Thymus (tissue), 11 donors: ENCODE results near the gene CSMD2. TPM values are rescaled to one million over a fixed set of nuclear protein-coding genes. Genes with fewer than 3 reads are reported as not detected.

Source experiments
- DNase-seq, 9 donors: peaks; one replicate each; pipeline ENCODE4 v3.0.0-alpha.2; 2013; ENCODE audit warnings: low spot score in 9 of 9, low read depth in 6 of 9, missing footprints in 1 of 9
- H3K27ac ChIP-seq, 2 donors: one replicate each; pipeline ENCODE4 v1.5.1; 2013; ENCODE audit warnings: control low read depth in 1 of 2, low read depth in 1 of 2, low read length in 1 of 2, mild to moderate bottlenecking in 1 of 2, moderate library complexity in 1 of 2
- H3K27me3 ChIP-seq, 2 donors: one replicate each; pipeline ENCODE4 v1.5.1; 2013; ENCODE audit warnings: low read length in 1 of 2; ENCODE audit not compliant: control insufficient read depth in 2 of 2, insufficient read depth in 1 of 2
- H3K36me3 ChIP-seq, 2 donors: one replicate each; pipeline ENCODE4 v1.5.1; 2013; ENCODE audit warnings: low read length in 1 of 2, mild to moderate bottlenecking in 1 of 2, moderate library complexity in 1 of 2; ENCODE audit not compliant: control insufficient read depth in 2 of 2, insufficient read depth in 2 of 2
- H3K4me1 ChIP-seq, 2 donors: one replicate each; pipeline ENCODE4 v1.5.1; 2013; ENCODE audit warnings: low read length in 2 of 2; ENCODE audit not compliant: control insufficient read depth in 2 of 2, insufficient read depth in 2 of 2
- H3K4me3 ChIP-seq, 2 donors: one replicate each; pipeline ENCODE4 v1.5.1; 2013; ENCODE audit warnings: low read length in 2 of 2, control low read depth in 1 of 2, mild to moderate bottlenecking in 1 of 2
- H3K9me3 ChIP-seq, 2 donors: one replicate each; pipeline ENCODE4 v1.5.1; 2013; ENCODE audit warnings: low read length in 1 of 2, mild to moderate bottlenecking in 1 of 2; ENCODE audit not compliant: control insufficient read depth in 2 of 2, insufficient read depth in 1 of 2
- WGBS: extraction: QIAGEN DNeasy Blood & Tissue Kit; methylation state at CpG from one replicate; pipeline ENCODE4 v1.1.7; 2013; 5-methylcytosine and 5-hydroxymethylcytosine counted together
- polyA plus RNA-seq: library from polyadenylated mRNA; stranded (reverse); fragments of 200-250 nt; gene quantifications from one replicate; pipeline ENCODE4 v1.2.3, GENCODE V29; 2013
- total RNA-seq: library from RNA; stranded (reverse); fragments of 120-200 nt; gene quantifications from one replicate; pipeline ENCODE4 v1.2.4, GENCODE V29; 2013
- donor health status: healthy.

Gene CSMD2
- total and polyA plus RNA-seq, 2 donors: 0.14 TPM

- Histone ChIP-seq H3K9me3 (no peaks in the 10 kb centered on the region), H3K4me1 (no peaks in the 10 kb centered on the region), H3K27me3 (no peaks in the 10 kb centered on the region), H3K27ac (no peak overlapping the region), H3K36me3 (no peaks in the 10 kb centered on the region), H3K4me3 (no peak overlapping the region)
- 98% methylated on average over 2 of the region's 2 CpGs for WGBS
- DNase-seq: no peak
These were observed 682.6 kb downstream of the CSMD2 start for GRCh38 chr1:33482412-33482811.

GRCh38 chr1:33477451-33477850 lies 687.6 kb downstream of the CSMD2 start:
- DNase-seq: no peak
- Histone ChIP-seq H3K36me3 (no peaks in the 10 kb centered on the region), H3K27ac (no peak overlapping the region), H3K4me3 (no peak overlapping the region), H3K9me3 (no peaks in the 10 kb centered on the region), H3K27me3 (no peaks in the 10 kb centered on the region), H3K4me1 (peaks cover 0 to 5% of the 10 kb centered on the region in 2 donors)
- 85% methylated on average over 4 of the region's 4 CpGs for WGBS

- H3K36me3 ChIP-seq: no peaks in the 10 kb centered on the region
- no peaks in the 10 kb centered on the region for H3K27me3 ChIP-seq
- DNase-seq: no peak
- no peak overlapping the region for H3K27ac ChIP-seq
- H3K4me1 ChIP-seq: peaks cover 5 to 15% of the 10 kb centered on the region in 2 donors
- no peaks in the 10 kb centered on the region for H3K9me3 ChIP-seq
- H3K4me3 ChIP-seq: no peak overlapping the region
These were observed 691.1 kb downstream of the CSMD2 start for GRCh38 chr1:33473900-33474299.

- peak within 1 kb of the TSS in 1 of 2 donors; percentile 59 for H3K27ac ChIP-seq
- no peaks in the 10 kb centered on the region for H3K9me3 ChIP-seq
- peak; percentile 81 to 96 (median 88) for DNase-seq
- H3K36me3 ChIP-seq: no peaks in the 10 kb centered on the region
- H3K27me3 ChIP-seq: no peaks in the 10 kb centered on the region
- peak within 1 kb of the TSS; percentile 48 to 70 for H3K4me3 ChIP-seq
- 2% methylated on average over 38 of the region's 38 CpGs for WGBS
- H3K4me1 ChIP-seq: peaks cover 5 to 15% of the 10 kb centered on the region in 2 donors
These were observed 692.6 kb downstream of the CSMD2 start, which contains the start of gene ZSCAN20 for GRCh38 chr1:33472269-33472980. ZSCAN20 (plus strand) TSS chr1:33472645; CDS start chr1:33479289, 6,644 bp downstream.

- Histone ChIP-seq H3K27me3 (no peaks in the 10 kb centered on the region), H3K27ac (no peak overlapping the region), H3K9me3 (no peaks in the 10 kb centered on the region), H3K36me3 (no peaks in the 10 kb centered on the region), H3K4me1 (peaks cover 5 to 15% of the 10 kb centered on the region in 2 donors), H3K4me3 (no peak overlapping the region)
- 96% methylated on average over 4 of the region's 4 CpGs for WGBS
- no peak for DNase-seq
These were observed 693.6 kb downstream of the CSMD2 start for GRCh38 chr1:33471416-33471815.

- Histone ChIP-seq H3K27ac (no peak overlapping the region), H3K4me1 (peaks cover 5 to 15% of the 10 kb centered on the region in 2 donors), H3K9me3 (no peaks in the 10 kb centered on the region), H3K4me3 (no peak overlapping the region), H3K27me3 (no peaks in the 10 kb centered on the region), H3K36me3 (no peaks in the 10 kb centered on the region)
- WGBS: 4% methylated on average over 11 of the region's 11 CpGs
- DNase-seq: peak in 8 of 9 donors; percentile 41 to 83 (median 66)
These were observed 694.5 kb downstream of the CSMD2 start for GRCh38 chr1:33470495-33471012.

- 45% methylated on average over 2 of the region's 2 CpGs for WGBS
- no peak overlapping the region for H3K27ac ChIP-seq
- H3K4me1 ChIP-seq: peaks cover 5 to 15% of the 10 kb centered on the region in 2 donors
These were observed 695.3 kb downstream of the CSMD2 start for GRCh38 chr1:33469691-33470090.

GRCh38 chr1:33468967-33469366 lies 696.1 kb downstream of the CSMD2 start:
- H3K27ac ChIP-seq: no peak overlapping the region
- WGBS: 98% methylated on average over 3 of the region's 3 CpGs
- H3K4me3 ChIP-seq: no peak overlapping the region
- no peaks in the 10 kb centered on the region for H3K36me3 ChIP-seq
- H3K9me3 ChIP-seq: no peaks in the 10 kb centered on the region
- no peak for DNase-seq
- H3K4me1 ChIP-seq: peaks cover 5 to 15% of the 10 kb centered on the region in 2 donors
- no peaks in the 10 kb centered on the region for H3K27me3 ChIP-seq

More at GRCh38 chr1:33469691-33470090, 695.3 kb downstream of the CSMD2 start:
- H3K36me3 ChIP-seq: no peaks in the 10 kb centered on the region
- H3K4me3 ChIP-seq: no peak overlapping the region
- DNase-seq: no peak
- H3K27me3 ChIP-seq: no peaks in the 10 kb centered on the region
- H3K9me3 ChIP-seq: no peaks in the 10 kb centered on the region

GRCh38 chr1:33468531-33468930 lies 696.5 kb downstream of the CSMD2 start:
- peaks cover 5 to 15% of the 10 kb centered on the region in 2 donors for H3K4me1 ChIP-seq
- DNase-seq: no peak

More at GRCh38 chr1:33468531-33468930, 696.5 kb downstream of the CSMD2 start:
- H3K4me3 ChIP-seq: no peak overlapping the region
- no peaks in the 10 kb centered on the region for H3K27me3 ChIP-seq
- H3K27ac ChIP-seq: no peak overlapping the region
- H3K36me3 ChIP-seq: no peaks in the 10 kb centered on the region
- 94% methylated on average over 4 of the region's 4 CpGs for WGBS
- no peaks in the 10 kb centered on the region for H3K9me3 ChIP-seq
